Measurements from ENCODE around the gene NSUN2.

NSUN2 gene

DNA sequence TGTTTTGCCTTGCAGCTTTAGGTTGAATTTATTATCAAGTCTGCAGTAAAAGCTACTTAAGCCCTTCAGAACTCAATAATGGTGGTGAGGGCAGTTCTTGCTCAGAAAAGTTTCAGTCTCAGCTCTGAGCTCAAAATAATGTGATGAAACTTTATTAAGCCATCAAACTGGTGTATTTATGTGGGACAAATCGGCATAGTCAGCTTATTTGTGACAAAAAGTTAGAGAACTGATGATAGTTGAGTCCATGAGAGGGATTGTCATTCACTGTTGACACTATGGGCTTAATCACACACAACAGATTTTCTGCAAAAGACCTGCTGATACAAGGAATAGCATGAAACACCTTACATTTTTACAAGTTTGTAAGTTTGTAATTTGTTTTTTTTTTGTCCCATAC lies 9.8 kb upstream of the NSUN2 start:
- no peak for DNase-seq

DNA sequence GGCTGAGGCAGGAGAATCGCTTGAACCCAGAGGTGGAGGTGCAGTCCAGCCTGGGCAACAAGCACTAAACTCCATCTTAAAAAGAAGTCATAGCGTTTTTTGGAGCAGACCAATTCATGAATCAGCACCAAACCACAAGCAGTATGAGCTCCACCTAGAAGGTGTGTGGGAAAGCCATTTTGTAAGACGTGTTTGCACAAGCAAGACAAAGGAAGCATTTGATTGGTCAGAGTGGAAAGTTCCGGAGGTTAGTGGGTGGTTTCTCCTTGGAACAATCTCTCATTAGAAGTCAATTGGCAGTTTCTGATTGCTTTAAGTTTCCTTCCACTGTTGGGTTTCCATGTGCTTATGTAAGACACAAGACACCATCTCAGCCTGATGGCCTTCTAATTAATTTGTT lies 5.4 kb upstream of the NSUN2 start:
- no peak for DNase-seq

DNA sequence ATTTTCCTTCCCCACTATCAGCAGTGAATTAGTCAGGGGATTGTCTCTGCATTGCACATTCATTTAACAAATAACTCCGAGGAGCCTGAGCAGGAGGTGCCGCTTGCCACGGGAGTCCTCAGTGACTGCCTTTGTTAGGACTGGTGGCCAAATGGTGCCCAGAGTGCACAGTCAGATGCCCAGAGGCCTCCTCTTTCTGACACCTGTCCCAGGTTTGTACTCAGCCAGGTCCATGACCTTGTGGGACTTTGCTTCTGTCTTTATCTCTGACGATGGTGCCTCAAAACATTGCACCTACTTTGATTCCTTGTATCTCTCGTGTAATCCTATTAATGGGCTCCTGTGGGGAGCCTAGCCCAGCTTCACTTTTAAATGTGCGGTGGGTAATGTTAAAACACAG lies 4.7 kb upstream of the NSUN2 start:
- no peak for DNase-seq

DNA sequence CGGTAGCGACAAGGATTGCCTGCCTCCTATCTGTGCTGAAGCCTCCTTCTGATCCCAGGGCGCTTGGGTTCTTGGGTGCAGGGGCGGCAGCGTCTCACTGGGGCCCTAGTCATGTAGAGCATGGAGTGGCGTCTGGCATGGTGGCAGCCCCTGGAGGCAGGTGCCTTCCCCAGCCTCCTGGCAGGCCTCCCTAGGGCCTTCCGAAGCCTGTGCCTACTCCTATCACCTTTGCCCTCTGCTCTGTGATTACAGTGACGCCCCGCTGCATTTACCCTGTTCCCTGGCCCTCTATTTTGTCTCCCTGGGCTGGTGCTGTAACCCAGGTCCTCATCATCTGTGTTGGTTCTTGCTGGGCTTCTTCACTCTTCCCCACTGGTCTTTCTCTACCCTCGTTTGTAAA lies 4.2 kb upstream of the NSUN2 start:
- DNase-seq, result no peak

DNA sequence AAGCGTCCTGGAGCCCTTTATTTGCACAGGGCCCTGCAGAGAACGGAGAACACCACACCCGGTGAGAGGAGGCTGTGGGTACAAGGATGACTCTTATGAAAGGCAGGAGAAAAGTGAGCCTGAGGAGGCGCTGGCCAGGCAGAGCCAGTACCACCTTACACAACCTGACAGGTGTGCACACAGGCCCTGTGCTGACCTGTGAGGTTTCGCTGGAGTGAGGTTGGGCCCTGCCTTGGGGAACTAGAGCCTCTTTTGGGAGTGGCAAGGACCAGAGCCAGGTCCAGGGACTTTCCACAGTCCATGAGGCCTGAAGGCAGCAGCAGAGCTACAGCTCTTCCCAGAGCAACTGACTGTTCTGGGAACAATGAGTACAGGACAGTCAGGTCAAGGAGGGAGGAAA lies 3.4 kb upstream of the NSUN2 start:
- DNase-seq, result no peak

DNA sequence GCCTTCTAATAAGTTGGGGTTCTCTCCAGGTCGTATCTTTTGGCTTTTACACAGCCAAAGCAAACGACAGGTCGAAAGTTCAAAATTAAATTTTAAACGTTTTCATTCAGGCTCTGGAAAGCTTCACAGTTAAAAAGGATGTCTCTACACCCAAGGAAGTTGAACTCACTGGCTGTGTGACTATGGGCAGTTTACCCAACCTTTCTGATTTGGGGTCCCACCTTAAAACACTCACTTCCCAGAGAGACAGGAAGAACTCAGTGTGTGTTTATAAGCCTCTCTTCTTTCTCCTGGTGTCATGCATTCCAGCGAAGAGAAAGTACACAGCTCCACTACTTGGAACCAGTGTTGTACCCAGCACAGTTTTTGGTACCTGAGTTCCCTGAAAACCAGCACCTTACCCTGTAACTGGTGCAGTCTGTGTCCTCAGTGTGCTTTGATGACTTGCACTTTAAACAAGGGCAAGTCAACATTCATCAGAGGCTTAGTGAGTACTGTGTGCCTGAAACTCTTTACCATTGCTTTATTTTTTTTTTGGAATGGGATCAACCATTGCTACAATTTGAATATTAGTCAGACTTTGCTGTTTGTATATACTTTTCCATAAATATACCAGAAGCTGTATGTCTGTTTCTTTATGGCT lies 2.1 kb upstream of the NSUN2 start:
- DNase-seq, result no peak

DNA sequence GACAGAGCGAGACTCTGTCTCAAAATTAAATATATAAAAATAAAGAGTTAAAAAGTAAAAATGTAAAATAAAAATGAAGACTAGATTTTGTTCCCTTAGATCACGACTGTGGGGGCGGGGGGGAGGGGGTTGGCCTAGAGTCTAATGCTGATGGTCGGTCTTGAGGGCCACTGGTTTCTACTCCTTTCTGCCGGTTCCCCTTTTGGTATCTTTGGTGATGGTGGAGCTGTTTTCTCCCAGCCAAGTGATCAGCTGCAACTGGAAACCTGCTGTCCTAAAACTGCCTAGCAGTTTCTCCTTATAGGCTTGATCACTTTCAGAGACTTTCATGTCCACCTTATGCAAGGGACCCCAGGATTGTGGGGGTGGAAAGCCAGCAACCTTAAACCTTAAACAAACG lies 1.5 kb upstream of the NSUN2 start:
- DNase-seq, result no peak

DNA sequence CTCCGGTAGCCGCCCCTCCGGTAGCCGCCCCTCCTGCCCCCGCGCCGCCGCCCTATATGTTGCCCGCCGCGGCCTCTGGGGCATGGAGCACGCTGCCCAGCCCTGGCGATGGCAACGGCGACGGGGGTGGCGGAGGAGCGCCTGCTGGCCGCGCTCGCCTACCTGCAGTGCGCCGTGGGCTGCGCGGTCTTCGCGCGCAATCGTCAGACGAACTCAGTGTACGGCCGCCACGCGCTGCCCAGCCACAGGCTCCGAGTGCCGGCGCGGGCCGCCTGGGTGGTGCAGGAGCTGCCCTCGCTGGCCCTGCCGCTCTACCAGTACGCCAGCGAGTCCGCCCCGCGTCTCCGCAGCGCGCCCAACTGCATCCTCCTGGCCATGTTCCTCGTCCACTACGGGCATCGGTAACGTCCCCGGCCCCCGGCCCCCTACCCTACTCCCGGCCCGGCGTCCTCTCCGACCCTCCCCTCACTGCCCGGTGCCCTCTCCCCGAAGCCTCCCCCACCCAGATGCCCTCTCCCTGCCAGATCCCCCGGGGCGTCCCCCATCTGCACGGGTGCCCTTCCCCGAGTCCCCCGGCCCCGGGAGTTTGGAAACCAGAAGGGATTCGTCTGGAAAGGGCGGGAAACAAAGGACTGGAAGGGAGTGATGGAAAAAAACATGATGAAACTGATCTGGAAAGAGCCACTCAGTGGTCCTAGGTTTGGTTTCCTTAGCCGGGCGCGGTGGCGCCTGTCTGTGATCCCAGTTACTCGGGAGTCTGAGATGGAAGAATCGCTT lies 813 bp upstream of the NSUN2 start:
- DNase-seq, result peak; percentile 5

DNA sequence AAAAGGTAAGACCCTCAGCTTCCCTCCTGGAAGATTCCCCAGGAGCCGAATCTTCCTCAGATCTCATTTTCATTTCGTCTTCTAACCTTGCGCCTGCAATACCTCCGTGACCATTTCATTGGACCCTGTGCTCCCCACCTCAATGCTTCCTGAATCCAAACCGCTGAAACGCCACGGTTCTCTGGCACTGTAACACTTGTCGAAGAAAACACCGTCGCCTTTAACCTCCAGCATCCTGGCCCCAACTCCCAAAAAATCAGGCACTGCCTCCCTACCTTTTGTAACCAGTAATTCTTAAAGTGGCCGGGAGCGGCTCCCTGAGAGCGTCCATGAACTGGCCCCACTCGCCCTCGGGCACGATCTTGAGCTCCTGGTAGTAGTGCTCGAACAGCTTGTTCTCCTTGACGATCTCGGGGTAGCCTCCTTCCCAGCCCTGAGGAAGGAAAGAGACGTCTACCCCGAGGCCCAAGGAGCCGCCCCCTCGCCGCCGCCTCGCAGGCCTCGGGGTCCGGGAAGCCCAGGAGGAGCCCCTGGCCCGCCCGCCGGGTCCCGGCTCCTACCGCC lies 438 bp downstream of the NSUN2 start:
- DNase-seq, result no peak

DNA sequence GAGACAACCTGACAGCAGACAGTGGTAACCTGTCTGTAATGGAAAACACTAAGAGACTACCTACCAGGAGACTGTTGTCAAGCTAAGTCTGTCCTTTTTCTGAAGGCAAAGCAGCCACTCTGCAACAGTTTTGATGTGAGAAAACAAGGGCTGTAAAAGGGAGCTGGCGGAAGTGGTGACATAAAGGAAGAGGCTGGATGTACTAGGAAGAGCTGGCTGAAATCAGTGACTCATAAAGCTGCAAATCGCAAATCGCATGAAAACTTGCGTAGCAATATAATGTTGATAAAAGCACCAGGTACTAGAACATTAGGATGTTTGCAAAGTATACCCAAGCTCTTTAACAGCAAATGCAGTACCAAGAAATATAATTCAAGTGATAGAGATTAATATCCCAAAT lies 1.4 kb downstream of the NSUN2 start:
- DNase-seq, result peak; percentile 13

DNA sequence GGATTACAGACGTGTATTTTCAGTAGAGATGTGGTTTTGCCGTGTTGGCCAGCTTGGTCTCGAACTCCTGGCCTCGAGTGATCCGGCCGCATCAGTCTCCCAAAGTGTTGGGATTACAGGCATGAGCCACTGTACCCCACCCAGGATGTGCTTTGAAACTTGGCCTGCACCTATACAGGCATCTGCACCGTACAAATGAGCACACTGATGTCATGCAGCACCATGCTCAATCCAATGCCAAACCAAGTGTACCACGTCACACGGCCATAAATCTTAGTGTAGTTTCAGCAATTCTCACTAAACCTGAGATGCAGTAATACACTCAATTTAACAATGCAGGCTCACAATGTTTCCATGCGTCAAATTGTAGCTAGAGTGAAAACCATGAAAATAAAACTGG lies 6.3 kb downstream of the NSUN2 start:
- no peak for DNase-seq

DNA sequence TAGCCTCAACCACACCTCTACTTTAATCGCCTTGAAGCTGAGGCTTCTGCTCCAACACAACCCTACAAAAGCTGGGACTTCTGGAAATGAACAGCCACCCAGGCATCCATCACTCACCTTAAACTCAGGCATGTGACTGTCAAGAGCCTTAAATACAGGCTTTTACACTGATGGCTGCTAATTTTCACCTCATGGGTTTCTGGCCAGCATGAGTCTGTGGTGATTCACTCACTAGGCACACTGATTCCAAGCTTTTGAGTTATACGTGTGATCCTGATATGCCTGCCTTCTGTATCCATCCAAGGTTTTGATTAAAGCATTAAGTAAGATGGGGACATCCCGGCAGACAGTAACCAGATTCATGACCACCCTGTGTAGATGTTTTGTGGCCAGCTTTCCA lies 8.9 kb downstream of the NSUN2 start:
- DNase-seq, result no peak

DNA sequence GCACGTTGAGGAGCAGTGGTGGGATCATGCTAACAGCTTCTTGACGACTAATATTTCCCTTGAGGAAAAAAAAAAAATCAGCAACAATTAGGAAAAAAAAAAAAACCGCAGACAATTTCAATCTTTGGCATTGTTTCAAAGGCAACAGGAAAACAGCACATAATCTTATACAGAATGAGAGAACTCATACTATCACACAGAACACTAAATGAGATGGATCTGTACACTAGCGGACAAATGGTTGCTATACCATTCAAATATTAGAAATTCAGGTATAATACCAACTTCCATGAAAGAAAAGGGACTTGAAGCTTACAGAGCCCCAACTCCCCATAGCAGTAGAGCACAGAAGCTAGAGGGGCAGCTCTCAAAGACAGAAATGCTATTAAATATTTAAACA lies 9.6 kb downstream of the NSUN2 start:
- no peak for DNase-seq

DNA sequence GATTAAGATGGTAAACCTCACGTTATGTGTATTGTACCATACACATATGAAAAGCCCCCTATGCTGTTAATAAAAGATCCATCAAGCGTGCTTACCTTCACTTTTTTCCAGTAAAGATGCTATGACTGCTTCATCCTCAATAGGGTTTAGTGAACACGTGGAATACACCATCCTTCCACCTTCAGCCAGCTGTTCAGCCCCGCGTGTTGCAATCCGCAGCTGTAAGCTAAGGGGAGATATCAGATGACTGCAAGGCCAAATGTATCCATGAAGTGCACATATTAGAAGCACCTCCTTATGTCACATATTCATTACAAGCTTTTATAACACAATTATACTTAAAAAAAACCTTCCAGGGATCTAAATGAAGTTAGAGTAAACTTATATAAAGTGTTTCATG lies 16.2 kb downstream of the NSUN2 start:
- DNase-seq, result no peak

DNA sequence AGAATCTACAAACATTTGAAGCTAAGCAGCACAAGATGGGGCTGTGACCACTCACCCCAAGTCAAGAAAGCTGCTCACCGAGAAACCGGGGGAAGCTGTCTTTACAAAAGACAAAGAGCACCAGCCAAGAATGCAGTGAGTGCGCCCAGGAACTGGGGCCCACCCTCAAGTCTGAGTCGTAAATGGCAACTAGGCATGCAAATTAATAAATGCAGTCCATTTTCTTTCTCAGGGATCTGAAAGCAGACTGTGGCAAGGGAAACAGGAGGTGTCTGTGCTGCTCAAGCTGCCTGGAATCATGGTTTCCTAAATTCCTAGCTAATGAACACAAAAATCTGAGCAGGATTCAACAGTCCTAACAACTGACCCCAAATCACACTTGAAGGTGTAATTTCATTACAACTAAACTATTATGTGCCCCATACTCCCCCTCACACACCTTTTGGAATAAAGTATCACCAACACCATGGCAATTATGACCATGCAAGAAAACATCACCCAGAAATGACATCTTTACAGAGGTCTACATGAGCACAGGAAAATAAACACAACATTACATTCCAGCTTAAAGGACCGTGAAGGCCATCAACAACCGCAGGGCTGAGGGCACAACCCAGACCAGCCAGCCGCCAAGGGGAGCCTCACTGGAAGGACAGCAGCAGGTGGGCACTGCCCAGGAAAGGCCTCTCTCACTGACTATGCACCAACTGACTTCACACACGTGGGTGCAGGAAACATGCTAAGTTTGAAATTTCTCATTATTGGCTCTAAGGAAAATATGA lies 17.6 kb downstream of the NSUN2 start:
- no peak for DNase-seq

DNA sequence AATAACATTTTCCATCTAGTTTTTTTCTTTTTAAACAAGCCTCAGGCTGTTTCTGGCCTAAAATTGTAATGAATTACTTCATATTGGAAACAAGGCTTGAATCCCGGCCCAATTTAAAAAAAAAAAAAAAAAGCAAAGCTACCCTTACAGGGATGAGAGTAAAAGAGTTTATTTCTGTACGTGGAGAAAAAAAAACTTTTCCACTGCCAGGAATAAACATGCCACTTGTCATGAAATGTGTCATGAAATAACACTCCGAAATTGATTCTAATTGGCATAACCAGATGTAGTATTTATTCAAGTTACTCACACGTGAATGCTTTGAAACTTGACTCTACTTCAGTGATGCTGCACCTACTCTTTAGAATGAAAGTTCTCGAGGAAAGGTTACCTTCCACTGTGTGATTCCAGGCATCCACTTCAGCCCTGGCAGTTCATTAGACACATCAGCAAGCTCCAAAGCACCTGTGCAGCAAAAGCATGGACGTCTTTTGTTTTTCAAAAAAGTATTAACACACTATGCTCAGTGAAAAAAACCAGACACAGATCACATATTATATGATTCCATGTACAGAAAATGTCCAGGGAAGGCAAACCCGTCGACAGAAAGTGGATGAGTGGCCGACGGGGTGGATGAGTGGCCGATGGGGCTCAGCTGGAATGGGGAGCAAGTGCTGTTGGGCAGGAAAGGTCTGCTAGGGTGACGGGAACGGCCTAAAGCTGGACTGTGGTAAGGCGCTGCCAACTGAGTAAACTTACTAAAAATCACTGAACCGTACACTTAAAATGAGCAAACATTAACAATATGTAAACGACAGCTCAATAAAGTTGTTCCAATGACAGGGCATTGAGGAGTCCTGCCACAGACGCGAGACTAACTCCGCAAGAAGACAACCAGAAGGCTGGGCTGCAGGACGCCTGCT lies 21.2 kb downstream of the NSUN2 start:
- no peak for DNase-seq

DNA sequence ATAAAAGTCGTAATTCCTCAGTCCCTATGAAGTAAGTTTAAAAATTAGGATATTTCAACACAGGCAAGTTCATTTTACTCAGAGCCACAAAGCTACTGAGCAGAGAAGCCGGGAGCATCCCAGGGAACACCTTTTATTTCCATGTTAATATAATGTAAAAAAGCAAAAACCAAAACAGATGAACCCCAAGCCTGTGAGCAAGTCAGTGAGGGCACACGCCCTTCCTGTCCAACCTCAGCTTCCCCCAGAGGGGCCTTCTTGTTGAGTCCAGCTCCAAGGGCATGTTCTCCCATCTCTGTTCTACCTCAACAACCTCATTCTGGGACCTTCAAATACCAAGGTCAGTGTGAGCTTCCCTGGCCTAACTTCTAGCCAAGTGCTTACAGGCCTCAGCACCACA lies 24.8 kb downstream of the NSUN2 start:
- DNase-seq, result no peak

DNA sequence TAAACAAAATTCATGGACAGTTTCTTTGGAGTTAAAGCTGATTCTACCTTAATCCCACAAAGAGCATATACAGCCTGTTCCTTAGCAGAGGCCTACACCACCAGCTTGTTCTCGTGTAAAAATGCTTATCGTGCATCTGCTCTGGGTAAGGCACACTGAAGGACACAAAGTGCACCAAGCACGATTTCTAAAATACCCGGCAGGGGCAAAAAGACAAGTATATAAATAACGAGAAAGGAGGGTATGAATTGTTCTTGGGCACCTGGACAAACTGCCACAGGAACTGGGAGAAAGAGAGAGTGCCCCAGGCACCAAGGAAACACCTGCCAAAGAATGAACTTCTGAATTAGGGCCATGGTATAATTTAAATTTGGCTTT lies 25.3 kb downstream of the NSUN2 start:
- DNase-seq, result no peak

DNA sequence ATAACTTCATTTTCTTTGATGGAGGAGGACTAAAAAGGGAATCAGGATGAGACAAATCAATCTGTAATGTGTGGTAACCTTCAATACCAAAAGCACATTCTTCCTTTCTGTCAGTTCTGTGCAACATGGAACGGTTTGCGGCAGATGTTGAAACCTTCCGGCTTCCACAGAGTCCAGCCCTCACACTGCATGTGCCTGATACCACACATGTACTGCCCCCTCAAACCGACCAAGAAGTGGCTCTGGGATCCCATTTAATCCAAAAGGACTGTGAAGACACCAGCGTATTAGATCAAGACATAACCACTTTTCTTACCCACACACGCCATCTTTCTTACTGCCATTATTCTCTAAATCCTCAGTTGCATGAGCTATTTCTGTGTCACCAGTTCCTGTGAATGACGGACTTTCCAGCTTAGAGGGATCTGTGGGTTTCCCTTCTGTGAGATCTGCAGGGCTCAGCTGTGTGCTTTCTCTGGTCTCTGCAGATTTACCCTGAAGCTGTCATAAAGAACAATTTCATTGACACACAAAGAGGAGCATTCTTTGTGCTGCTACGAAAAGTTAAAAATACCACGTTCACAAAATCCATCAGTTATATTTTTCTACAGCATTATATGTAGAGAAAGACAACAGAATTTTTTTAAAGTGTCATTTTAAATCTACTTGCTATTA lies 25.8 kb downstream of the NSUN2 start:
- DNase-seq, result no peak

DNA sequence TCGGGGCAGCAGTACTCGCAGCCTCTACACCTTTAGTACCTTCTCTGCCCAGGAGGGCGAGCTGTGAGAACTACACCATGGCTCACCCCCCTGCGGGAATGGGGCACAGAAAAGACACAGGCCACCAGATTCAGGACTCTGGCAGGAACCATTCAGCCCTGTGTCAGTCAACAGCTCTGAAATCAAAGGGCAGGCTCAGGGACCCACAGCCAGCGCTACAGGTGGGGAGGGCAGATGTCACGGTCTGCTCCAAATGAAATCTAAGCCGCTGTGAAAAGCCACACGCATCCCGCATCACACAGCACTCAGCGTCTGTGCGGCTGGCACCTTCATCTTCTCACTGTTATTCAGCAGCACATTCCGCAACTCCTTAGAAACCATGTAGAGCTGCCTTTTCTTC lies 27.9 kb downstream of the NSUN2 start:
- DNase-seq, result no peak

DNA sequence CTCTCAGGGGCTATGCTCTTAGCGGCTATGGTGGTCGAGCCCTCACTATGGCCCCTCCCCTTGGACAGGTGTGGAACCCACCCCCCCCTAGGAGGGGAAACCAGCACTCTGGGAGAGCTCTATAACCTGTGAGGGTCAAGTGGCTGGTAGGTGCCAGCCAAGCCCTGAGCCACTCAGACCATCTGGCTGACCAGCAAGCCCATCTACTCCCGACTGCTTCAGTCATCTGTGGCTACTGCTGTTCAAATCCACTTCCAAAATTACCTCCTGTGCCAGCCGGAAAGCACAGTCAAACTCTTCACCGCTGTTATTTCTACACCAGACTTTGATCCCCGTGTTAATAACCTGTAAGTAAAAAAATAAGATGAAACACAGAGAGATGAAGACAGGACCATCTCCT lies 28.5 kb downstream of the NSUN2 start:
- no peak for DNase-seq

DNA sequence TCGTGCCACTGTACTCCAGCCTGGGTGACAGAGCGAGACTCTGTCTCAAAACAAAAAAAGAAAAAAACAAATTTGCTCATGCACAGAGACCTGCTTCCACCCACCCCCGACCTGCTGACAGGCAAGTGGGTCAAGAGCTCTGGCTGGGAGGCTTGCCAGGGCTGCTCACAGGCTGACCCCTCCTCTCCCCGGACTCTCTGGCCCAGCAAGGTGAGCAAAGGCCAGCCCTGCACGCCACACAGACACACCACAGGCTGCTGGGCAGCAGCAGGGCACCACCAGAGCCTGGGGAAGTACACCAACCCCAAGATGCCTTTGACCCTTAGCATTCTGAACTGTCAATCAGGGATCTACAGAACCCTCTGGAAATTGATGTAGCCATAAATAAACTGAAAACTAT lies 29.2 kb downstream of the NSUN2 start:
- no peak for DNase-seq
